IPS-NIHi7 (cell line): ENCODE data around the gene PRKCZ.
A peak's percentile ranks its signal among the peaks of the same experiment; 100 is the strongest.

Source experiments
- DNase-seq: peaks from one replicate; pipeline ENCODE4 v3.0.0; 2012; ENCODE audit warnings: mixed read lengths; ENCODE audit errors: extremely low spot score

The PRKCZ gene

GRCh38 chr1:2045468-2046173 lies 4.6 kb upstream of the PRKCZ start:
- no peak for DNase-seq

- peak; percentile 88 for DNase-seq
Observed at GRCh38 chr1:2046174-2046917, 3.9 kb upstream of the PRKCZ start.

GRCh38 chr1:2046953-2047748 lies 3.1 kb upstream of the PRKCZ start:
- DNase-seq: no peak

GRCh38 chr1:2047749-2048729 lies 2.2 kb upstream of the PRKCZ start:
- no peak for DNase-seq

GRCh38 chr1:2049225-2049717 lies 940 bp upstream of the PRKCZ start:
- peak; percentile 84 for DNase-seq

GRCh38 chr1:2050461-2050792 lies 216 bp downstream of the PRKCZ start:
- no peak for DNase-seq

GRCh38 chr1:2050793-2051682 lies 827 bp downstream of the PRKCZ start:
- no peak for DNase-seq

- DNase-seq: no peak
Observed at GRCh38 chr1:2052054-2052679, 2.0 kb downstream of the PRKCZ start.

GRCh38 chr1:2052756-2053155 lies 2.5 kb downstream of the PRKCZ start:
- no peak for DNase-seq

GRCh38 chr1:2053217-2053616 lies 3.0 kb downstream of the PRKCZ start:
- no peak for DNase-seq

GRCh38 chr1:2053784-2054376 lies 3.7 kb downstream of the PRKCZ start:
- DNase-seq: no peak

- no peak for DNase-seq
Observed at GRCh38 chr1:2054560-2054959, 4.3 kb downstream of the PRKCZ start.

GRCh38 chr1:2055911-2056575 lies 5.8 kb downstream of the PRKCZ start:
- DNase-seq: no peak

GRCh38 chr1:2056955-2057590 lies 6.9 kb downstream of the PRKCZ start:
- no peak for DNase-seq

GRCh38 chr1:2059290-2059953 lies 9.2 kb downstream of the PRKCZ start:
- no peak for DNase-seq

- no peak for DNase-seq
Observed at GRCh38 chr1:2060072-2060471, 9.9 kb downstream of the PRKCZ start.

GRCh38 chr1:2060535-2060934 lies 10.3 kb downstream of the PRKCZ start:
- DNase-seq: no peak
